ENCODE results near the gene CEP152. TPM values are rescaled to one million over a fixed set of nuclear protein-coding genes. Genes with fewer than 3 reads are reported as not detected.

Gene CEP152
- total RNA-seq, 2 donors from 2014 or later: 3.6 to 7.9 TPM

DNA sequence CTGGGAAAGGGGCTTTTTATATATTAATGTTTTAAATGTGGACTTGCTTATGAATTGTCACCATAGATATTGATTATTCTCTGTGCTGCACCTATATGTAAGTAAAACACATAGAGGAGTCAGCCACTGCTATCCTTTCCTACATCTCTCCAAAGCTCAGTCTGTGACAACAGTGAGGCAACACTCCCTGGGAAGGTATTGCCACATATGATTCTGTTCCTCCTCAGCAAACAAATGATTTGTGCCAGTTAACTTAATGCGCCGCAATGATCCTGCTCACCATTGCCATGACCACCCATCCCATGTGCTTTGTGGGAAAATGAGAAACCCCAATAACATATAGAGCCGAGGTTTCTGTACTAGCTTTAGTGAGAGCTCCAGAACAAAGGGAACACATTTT, 90.2 kb downstream of the CEP152 start:
- H3K4me3 ChIP-seq: no peak overlapping the region
- no peaks in the 10 kb centered on the region for H3K27me3 ChIP-seq
- H3K36me3 ChIP-seq (replicated peaks in 1 of 2; ENCODE audit: insufficient read depth in 1 of 2, low read depth in 2 of 2): no peaks in the 10 kb centered on the region
- intact Hi-C loops (cut with DNase I): no loop called here
- no peak overlapping the region for H3K27ac ChIP-seq
- no peak for DNase-seq
- WGBS, 2 donors: 86 to 98% methylated on average over 3 of the region's 3 CpGs
- H3K4me1 ChIP-seq: no peaks in the 10 kb centered on the region
- H3K9me3 ChIP-seq: no peaks in the 10 kb centered on the region
- TF ChIP-seq POLR2A (IDR thresholded peaks at IDR 0.05): no peak
- TF ChIP-seq, protein P1, sequence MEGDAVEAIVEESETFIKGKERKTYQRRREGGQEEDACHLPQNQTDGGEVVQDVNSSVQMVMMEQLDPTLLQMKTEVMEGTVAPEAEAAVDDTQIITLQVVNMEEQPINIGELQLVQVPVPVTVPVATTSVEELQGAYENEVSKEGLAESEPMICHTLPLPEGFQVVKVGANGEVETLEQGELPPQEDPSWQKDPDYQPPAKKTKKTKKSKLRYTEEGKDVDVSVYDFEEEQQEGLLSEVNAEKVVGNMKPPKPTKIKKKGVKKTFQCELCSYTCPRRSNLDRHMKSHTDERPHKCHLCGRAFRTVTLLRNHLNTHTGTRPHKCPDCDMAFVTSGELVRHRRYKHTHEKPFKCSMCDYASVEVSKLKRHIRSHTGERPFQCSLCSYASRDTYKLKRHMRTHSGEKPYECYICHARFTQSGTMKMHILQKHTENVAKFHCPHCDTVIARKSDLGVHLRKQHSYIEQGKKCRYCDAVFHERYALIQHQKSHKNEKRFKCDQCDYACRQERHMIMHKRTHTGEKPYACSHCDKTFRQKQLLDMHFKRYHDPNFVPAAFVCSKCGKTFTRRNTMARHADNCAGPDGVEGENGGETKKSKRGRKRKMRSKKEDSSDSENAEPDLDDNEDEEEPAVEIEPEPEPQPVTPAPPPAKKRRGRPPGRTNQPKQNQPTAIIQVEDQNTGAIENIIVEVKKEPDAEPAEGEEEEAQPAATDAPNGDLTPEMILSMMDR (IDR thresholded peaks at IDR 0.05): no peak
- no peak for ATAC-seq

DNA sequence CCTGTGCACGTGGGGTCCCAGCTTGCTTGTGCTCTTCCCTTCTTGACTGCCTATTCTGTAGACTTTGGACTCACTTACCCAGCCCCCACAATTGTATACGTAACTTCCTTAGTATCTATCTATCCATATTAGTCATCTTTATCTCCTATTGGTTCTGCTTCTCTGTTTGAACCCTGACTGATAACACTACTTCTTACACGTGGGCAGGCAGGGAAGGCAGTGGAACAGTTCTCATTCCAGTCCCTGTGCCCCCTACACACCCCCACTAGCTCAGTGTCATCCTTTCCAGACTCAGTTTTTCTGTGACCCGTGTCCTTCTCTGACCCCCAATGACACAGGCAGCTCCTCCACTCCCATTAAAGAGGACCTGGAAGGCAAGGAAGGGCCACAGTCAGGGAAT, 91.2 kb downstream of the CEP152 start:
- no peaks in the 10 kb centered on the region for H3K27me3 ChIP-seq
- intact Hi-C loops (cut with DNase I): no loop called here
- H3K27ac ChIP-seq: no peak overlapping the region
- no peak overlapping the region for H3K4me3 ChIP-seq
- H3K4me1 ChIP-seq: no peaks in the 10 kb centered on the region
- WGBS, 2 donors: 53 to 56% methylated on average over 4 of the region's 4 CpGs
- no peak for ATAC-seq
- TF ChIP-seq POLR2A (IDR thresholded peaks at IDR 0.05): no peak
- TF ChIP-seq, protein P1 (IDR thresholded peaks at IDR 0.05): no peak
- no peak for DNase-seq
- no peaks in the 10 kb centered on the region for H3K36me3 ChIP-seq (replicated peaks in 1 of 2; ENCODE audit: insufficient read depth in 1 of 2, low read depth in 2 of 2)
- H3K9me3 ChIP-seq: no peaks in the 10 kb centered on the region

DNA sequence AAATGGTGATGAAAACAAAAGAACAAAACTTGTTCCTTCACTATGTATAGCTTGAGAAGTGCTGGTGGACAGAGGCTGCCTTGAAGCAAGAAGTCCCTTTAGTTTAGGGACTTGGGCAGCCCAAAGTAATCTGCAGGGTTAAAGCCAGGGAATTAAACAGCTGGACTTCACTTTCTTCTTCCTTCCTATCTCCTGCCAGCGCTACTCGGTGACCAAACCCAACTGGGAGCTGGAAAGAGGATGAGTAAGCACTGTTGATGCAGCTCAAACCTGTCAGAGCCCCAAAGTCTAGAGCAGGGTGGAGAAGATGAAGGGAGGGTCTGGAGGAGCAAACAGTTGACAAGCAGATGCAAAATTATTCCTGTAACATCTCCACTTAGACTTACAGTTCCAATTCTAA, 92.2 kb downstream of the CEP152 start:
- 29 to 52% methylated on average over 2 of the region's 2 CpGs for WGBS, 2 donors
- no peaks in the 10 kb centered on the region for H3K4me1 ChIP-seq
- no peaks in the 10 kb centered on the region for H3K9me3 ChIP-seq
- ATAC-seq: no peak
- no peak for TF ChIP-seq POLR2A (IDR thresholded peaks at IDR 0.05)
- TF ChIP-seq, protein P1 (IDR thresholded peaks at IDR 0.05): no peak
- DNase-seq: no peak
- no peaks in the 10 kb centered on the region for H3K36me3 ChIP-seq (replicated peaks in 1 of 2; ENCODE audit: insufficient read depth in 1 of 2, low read depth in 2 of 2)
- no peaks in the 10 kb centered on the region for H3K27me3 ChIP-seq
- no peak overlapping the region for H3K4me3 ChIP-seq
- no peak overlapping the region for H3K27ac ChIP-seq
- intact Hi-C loops (cut with DNase I): no loop called here

DNA sequence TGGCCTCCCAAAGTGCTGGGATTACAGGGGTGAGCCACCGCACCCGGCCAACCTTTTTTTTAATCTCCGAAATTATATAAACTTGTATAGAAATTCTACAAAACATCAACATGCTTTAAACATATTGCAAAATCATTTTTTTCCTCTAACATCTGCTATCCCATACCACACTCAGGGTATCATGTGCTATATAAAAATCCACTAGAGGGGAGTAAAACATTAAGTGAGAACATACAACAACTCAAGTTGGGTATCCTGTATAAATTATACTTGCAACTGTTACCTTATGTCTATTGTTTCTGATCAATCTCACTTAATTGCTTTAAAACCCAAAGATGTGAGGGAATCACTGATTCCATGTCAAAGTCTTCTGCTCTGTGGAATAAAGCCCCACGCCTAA, 93.4 kb downstream of the CEP152 start:
- ATAC-seq (no peak), DNase-seq (no peak)
- no peaks in the 10 kb centered on the region for H3K36me3 ChIP-seq (replicated peaks in 1 of 2; ENCODE audit: insufficient read depth in 1 of 2, low read depth in 2 of 2)
- WGBS, 2 donors: 89 to 95% methylated on average over 4 of the region's 4 CpGs
- H3K27me3 ChIP-seq: no peaks in the 10 kb centered on the region
- intact Hi-C loops (cut with DNase I): no loop called here
- no peak for TF ChIP-seq POLR2A (IDR thresholded peaks at IDR 0.05)
- TF ChIP-seq, protein P1 (IDR thresholded peaks at IDR 0.05): peak in 2 of 7 experiments; percentile 27 to 30
- H3K4me3 ChIP-seq: no peak overlapping the region
- no peaks in the 10 kb centered on the region for H3K9me3 ChIP-seq
- no peaks in the 10 kb centered on the region for H3K4me1 ChIP-seq
- no peak overlapping the region for H3K27ac ChIP-seq

DNA sequence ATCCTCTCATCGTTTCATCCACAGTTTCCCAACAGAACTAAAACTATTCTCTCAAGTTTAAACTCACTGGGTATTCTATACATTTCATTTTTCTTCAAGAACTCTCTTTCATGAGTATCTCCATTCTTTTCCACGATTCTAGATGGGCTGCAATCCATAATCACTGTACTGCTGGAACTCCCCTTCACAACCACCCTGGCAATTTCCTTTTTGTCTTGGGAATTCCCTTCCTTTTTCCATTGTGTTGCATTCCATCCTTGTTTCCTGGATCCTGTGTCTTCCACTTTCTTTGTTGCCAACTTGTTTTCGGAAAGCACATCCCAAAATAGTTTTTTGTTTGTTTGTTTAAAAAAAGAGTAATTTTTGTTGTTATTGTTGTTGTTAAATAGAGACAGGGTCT, 98.3 kb downstream of the CEP152 start:
- intact Hi-C loops (cut with DNase I): no loop called here
- ATAC-seq (no peak), DNase-seq (no peak)
- no peaks in the 10 kb centered on the region for H3K27me3 ChIP-seq
- WGBS, 2 donors: 78 to 82% methylated on average over 3 of the region's 3 CpGs
- H3K9me3 ChIP-seq: no peaks in the 10 kb centered on the region
- H3K27ac ChIP-seq: no peak overlapping the region
- H3K4me3 ChIP-seq: no peak overlapping the region
- TF ChIP-seq POLR2A (IDR thresholded peaks at IDR 0.05): no peak
- H3K36me3 ChIP-seq (replicated peaks in 1 of 2; ENCODE audit: insufficient read depth in 1 of 2, low read depth in 2 of 2): no peaks in the 10 kb centered on the region
- no peaks in the 10 kb centered on the region for H3K4me1 ChIP-seq
